ENCODE measurements around the gene METAP2.

- TF ChIP-seq, protein P1, sequence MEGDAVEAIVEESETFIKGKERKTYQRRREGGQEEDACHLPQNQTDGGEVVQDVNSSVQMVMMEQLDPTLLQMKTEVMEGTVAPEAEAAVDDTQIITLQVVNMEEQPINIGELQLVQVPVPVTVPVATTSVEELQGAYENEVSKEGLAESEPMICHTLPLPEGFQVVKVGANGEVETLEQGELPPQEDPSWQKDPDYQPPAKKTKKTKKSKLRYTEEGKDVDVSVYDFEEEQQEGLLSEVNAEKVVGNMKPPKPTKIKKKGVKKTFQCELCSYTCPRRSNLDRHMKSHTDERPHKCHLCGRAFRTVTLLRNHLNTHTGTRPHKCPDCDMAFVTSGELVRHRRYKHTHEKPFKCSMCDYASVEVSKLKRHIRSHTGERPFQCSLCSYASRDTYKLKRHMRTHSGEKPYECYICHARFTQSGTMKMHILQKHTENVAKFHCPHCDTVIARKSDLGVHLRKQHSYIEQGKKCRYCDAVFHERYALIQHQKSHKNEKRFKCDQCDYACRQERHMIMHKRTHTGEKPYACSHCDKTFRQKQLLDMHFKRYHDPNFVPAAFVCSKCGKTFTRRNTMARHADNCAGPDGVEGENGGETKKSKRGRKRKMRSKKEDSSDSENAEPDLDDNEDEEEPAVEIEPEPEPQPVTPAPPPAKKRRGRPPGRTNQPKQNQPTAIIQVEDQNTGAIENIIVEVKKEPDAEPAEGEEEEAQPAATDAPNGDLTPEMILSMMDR (IDR thresholded peaks at IDR 0.05): no peak
- TF ChIP-seq POLR2A (IDR thresholded peaks at IDR 0.05): no peak
Observed at GRCh38 chr12:95460896-95461295, 13.1 kb upstream of the METAP2 start.
